HCT116 (cell line): ENCODE data around the gene PRIMA1. TPM values are rescaled to one million over a fixed set of nuclear protein-coding genes. Genes with fewer than 3 reads are reported as not detected.

Source experiments
- ATAC-seq: fragments of 200-7000 bp; cut with Tn5 transposase; 2 replicates; pipeline ENCODE4 v1.9.1; 2020; ENCODE audit warnings: mild to moderate bottlenecking, moderate library complexity
- BruUV-seq: library from RNA; stranded (reverse); fragments of 400-500 nt; replicated peaks from 2 replicates; lab custom pipeline; 2021; lab: Mats Ljungman, UMichigan
- CTCF ChIA-PET: fragments of 300-600 bp; sonication (Branson Sonifier 250); formaldehyde crosslinking; loops from one replicate; lab custom pipeline; 2021; ENCODE audit warnings: antibody characterized with exemption; lab: Charles Lee
- POLR2A ChIA-PET: fragments of 300-600, 350-600 bp; sonication (Branson Sonifier 250); formaldehyde crosslinking; loops from one replicate; lab custom pipeline; 2021; ENCODE audit warnings: antibody characterized with exemption; lab: Charles Lee
- RAD21 ChIA-PET, 2 experiments: fragments of 300-600 bp; sonication (Branson Sonifier 250); formaldehyde crosslinking; loops; one replicate each; lab custom pipeline; 2023; ENCODE audit warnings: low total read pairs in 2 of 2; ENCODE audit not compliant: uncharacterized antibody in 2 of 2, unreplicated experiment in 2 of 2, low non-redundant PET in 1 of 2; lab: Charles Lee
- DNase-seq: peaks from one replicate; pipeline ENCODE4 v3.0.0-alpha.2; 2010; ENCODE audit warnings: low read depth, low spot score
- H2AFZ ChIP-seq: fragments of 200-600 bp; shearing (Covaris generic), sonication (generic); 2 replicates; pipeline ENCODE4 v1.6.1; 2017; ENCODE audit warnings: low read depth, mixed run types, mixed read lengths, antibody characterized with exemption, low read length; ENCODE audit not compliant: poor library complexity, severe bottlenecking
- H3K27ac ChIP-seq: 2 replicates; pipeline ENCODE4 v1.5.1; 2012; ENCODE audit warnings: low read depth, low read length
- H3K27me3 ChIP-seq: fragments of 200-600 bp; sonication (generic); 2 replicates; pipeline ENCODE4 v1.6.1; 2016; ENCODE audit warnings: mixed run types, low read length, mixed read lengths; ENCODE audit not compliant: insufficient read depth
- H3K36me3 ChIP-seq, 2 experiments: fragments of 200-500 bp in 1 of 2; fragments of 200-600 bp in 1 of 2; sonication (Bioruptor generic) in 1 of 2; sonication (generic) in 1 of 2; 2 replicates each; pipeline versions ENCODE4 v1.5.1 to v1.6.1; 2014 to 2016; ENCODE audit warnings: low read length in 2 of 2, inconsistent platforms in 1 of 2, mixed read lengths in 1 of 2, mixed run types in 1 of 2; ENCODE audit not compliant: insufficient read depth in 2 of 2, control insufficient read depth in 1 of 2
- H3K4me1 ChIP-seq, 2 experiments: fragments of 200-600 bp in 1 of 2; sonication (generic) in 1 of 2; 2 replicates each; pipeline versions ENCODE4 v1.5.1 to v1.6.1; 2012 to 2017; ENCODE audit warnings: low read length in 2 of 2, inconsistent platforms in 1 of 2, mild to moderate bottlenecking in 1 of 2, mixed read lengths in 1 of 2, mixed run types in 1 of 2, moderate library complexity in 1 of 2; ENCODE audit not compliant: insufficient read depth in 2 of 2, control insufficient read depth in 1 of 2
- H3K4me2 ChIP-seq: fragments of 200-600 bp; sonication (generic); 2 replicates; pipeline ENCODE4 v1.6.1; 2017; ENCODE audit warnings: mixed run types, low read length, mixed read lengths
- H3K4me3 ChIP-seq, 2 experiments: fragments of 200-600 bp in 1 of 2; sonication (generic) in 1 of 2; replicated peaks in 1 of 2; 2 replicates each; pipeline ENCODE4 v1.5.1; 2011 to 2016; ENCODE audit warnings: low read length in 2 of 2, control low read depth in 1 of 2, low read depth in 1 of 2, mild to moderate bottlenecking in 1 of 2, mixed read lengths in 1 of 2, mixed run types in 1 of 2
- H3K79me2 ChIP-seq: fragments of 200-600 bp; sonication (generic); 2 replicates; pipeline ENCODE4 v1.6.1; 2017; ENCODE audit warnings: mild to moderate bottlenecking, mixed run types, low read length, moderate library complexity, mixed read lengths; ENCODE audit not compliant: insufficient read depth
- H3K9ac ChIP-seq: fragments of 200-600 bp; sonication (generic); 2 replicates; pipeline ENCODE4 v1.6.1; 2016; ENCODE audit warnings: low read length, mixed read lengths
- H3K9me2 ChIP-seq: fragments of 200-600 bp; sonication (generic), shearing (Covaris generic); 2 replicates; pipeline ENCODE4 v1.6.1; 2017; ENCODE audit warnings: mixed run types, mild to moderate bottlenecking, moderate library complexity; ENCODE audit not compliant: insufficient read depth
- H3K9me3 ChIP-seq, 2 experiments: fragments of 200-500 bp in 1 of 2; fragments of 200-600 bp in 1 of 2; sonication (Bioruptor generic) in 1 of 2; sonication (generic) in 1 of 2; 2 replicates each; pipeline ENCODE4 v1.6.1; 2014 to 2017; ENCODE audit warnings: low read length in 2 of 2, mixed read lengths in 2 of 2, inconsistent platforms in 1 of 2, low read depth in 1 of 2, mild to moderate bottlenecking in 1 of 2, mixed run types in 1 of 2, moderate library complexity in 1 of 2; ENCODE audit not compliant: control insufficient read depth in 1 of 2, insufficient read depth in 1 of 2
- H4K20me1 ChIP-seq: fragments of 200-600 bp; sonication (generic), shearing (Covaris generic); 2 replicates; pipeline ENCODE4 v1.6.1; 2017; ENCODE audit warnings: mixed run types, mild to moderate bottlenecking, moderate library complexity; ENCODE audit not compliant: insufficient read depth
- CEBPB ChIP-seq: IDR thresholded peaks from 2 replicates; pipeline ENCODE4 v1.6.1; 2012; ENCODE audit warnings: low read depth
- EZH2phosphoT487 ChIP-seq: fragments of 200-600 bp; IDR thresholded peaks from 2 replicates; pipeline ENCODE4 v1.6.1; 2018; ENCODE audit warnings: antibody characterized with exemption, borderline replicate concordance
- JUND ChIP-seq: IDR thresholded peaks from 2 replicates; pipeline ENCODE4 v1.6.1; 2012
- POLR2AphosphoS5 ChIP-seq: IDR thresholded peaks from 2 replicates; pipeline ENCODE4 v1.6.1; 2011; ENCODE audit warnings: mild to moderate bottlenecking, low read depth, low read length, moderate library complexity
- RAD21 ChIP-seq: IDR thresholded peaks from 2 replicates; pipeline ENCODE4 v1.6.1; 2012; ENCODE audit warnings: low read depth, mild to moderate bottlenecking
- SP1 ChIP-seq: IDR thresholded peaks from 2 replicates; pipeline ENCODE4 v1.6.1; 2012; ENCODE audit warnings: low read depth
- SRF ChIP-seq: IDR thresholded peaks from 2 replicates; pipeline ENCODE4 v1.6.1; 2012; ENCODE audit warnings: low read depth
- ZNF274 ChIP-seq: fragments of 200-500 bp; sonication (Bioruptor generic); IDR thresholded peaks from 2 replicates; pipeline ENCODE4 v1.6.1; 2014; ENCODE audit warnings: mild to moderate bottlenecking, low read depth, low read length, inconsistent platforms
- intact Hi-C: fragments of 100-400 bp; cut with micrococcal nuclease; formaldehyde crosslinking; loops from 2 replicates; pipeline ENCODE4 v1.10.0; 2022
- total RNA-seq: library from RNA; stranded (reverse); gene quantifications from one replicate; pipeline ENCODE4 v1.2.1, GENCODE V29; 2021; ENCODE audit not compliant: unreplicated experiment
- TF ChIP-seq, protein P1 (sequence below): IDR thresholded peaks from 2 replicates; pipeline ENCODE4 v1.6.1; 2012
- TF ChIP-seq, protein P2 (sequence below), 3 experiments: fragments of 200-600 bp in 1 of 3; sonication (generic) in 1 of 3; IDR thresholded peaks in 2 of 3; conservative IDR thresholded peaks in 1 of 3; 2 replicates each; pipeline ENCODE4 v1.5.1; 2012 to 2017; ENCODE audit warnings: low read depth in 2 of 3, low read length in 2 of 3, antibody characterized with exemption in 1 of 3, borderline replicate concordance in 1 of 3, control low read depth in 1 of 3, mild to moderate bottlenecking in 1 of 3, mixed read lengths in 1 of 3, mixed run types in 1 of 3, moderate library complexity in 1 of 3; ENCODE audit not compliant: insufficient read depth in 1 of 3
- TF ChIP-seq, protein P3 (sequence below): IDR thresholded peaks from 2 replicates; pipeline ENCODE4 v1.6.1; 2012; ENCODE audit warnings: low read depth

PRIMA1 gene
- total RNA-seq, 1 experiment from 2014 or later = 1.5 TPM

DNA sequence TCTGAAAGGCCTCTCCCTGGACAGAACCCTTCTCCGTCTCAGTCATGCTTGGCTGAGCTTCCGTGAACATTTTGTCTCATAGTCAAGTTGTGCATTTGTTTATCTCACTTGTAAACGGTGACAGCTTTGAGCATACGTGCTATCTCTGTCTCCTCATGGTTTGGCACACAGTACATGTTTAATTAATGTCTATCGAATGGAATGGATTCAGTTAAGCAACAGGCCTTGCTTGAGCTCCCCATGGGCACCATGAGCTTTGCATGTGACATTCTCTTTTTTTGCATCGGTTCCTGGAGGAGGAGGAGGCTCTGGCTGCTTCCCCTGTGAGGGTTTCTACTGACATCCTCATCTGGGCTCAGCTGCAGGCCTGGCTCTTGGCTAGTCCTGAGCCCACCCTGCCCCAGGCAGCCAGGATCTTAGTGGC is 80.0 kb downstream of the PRIMA1 start:
- H3K9ac ChIP-seq = no peak overlapping the region
- DNase-seq = no peak
- ChIA-PET RAD21 (no interaction called here), POLR2A (no interaction called here), CTCF (no interaction called here)
- no peaks in the 10 kb centered on the region for H3K79me2 ChIP-seq
- H3K4me2 ChIP-seq = no peak overlapping the region
- no TSS peak for BruUV-seq
- H3K36me3 ChIP-seq = no peaks in the 10 kb centered on the region
- TF ChIP-seq SP1 (no peak), EZH2phosphoT487 (no peak), POLR2AphosphoS5 (no peak), JUND (no peak), ZNF274 (no peak)
- TF ChIP-seq, protein P1, sequence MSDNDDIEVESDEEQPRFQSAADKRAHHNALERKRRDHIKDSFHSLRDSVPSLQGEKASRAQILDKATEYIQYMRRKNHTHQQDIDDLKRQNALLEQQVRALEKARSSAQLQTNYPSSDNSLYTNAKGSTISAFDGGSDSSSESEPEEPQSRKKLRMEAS = no peak
- TF ChIP-seq, protein P2, sequence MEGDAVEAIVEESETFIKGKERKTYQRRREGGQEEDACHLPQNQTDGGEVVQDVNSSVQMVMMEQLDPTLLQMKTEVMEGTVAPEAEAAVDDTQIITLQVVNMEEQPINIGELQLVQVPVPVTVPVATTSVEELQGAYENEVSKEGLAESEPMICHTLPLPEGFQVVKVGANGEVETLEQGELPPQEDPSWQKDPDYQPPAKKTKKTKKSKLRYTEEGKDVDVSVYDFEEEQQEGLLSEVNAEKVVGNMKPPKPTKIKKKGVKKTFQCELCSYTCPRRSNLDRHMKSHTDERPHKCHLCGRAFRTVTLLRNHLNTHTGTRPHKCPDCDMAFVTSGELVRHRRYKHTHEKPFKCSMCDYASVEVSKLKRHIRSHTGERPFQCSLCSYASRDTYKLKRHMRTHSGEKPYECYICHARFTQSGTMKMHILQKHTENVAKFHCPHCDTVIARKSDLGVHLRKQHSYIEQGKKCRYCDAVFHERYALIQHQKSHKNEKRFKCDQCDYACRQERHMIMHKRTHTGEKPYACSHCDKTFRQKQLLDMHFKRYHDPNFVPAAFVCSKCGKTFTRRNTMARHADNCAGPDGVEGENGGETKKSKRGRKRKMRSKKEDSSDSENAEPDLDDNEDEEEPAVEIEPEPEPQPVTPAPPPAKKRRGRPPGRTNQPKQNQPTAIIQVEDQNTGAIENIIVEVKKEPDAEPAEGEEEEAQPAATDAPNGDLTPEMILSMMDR (IDR thresholded peaks at IDR 0.05 in 2 of 3, conservative IDR thresholded peaks at IDR 0.05 in 1 of 3; ENCODE audit: borderline replicate concordance in 1 of 3, insufficient read depth in 1 of 3, low read depth in 2 of 3, low read length in 2 of 3) = no peak
- TF ChIP-seq, all 23 proteins: peak for 0
- intact Hi-C loops = no loop called here
- Histone ChIP-seq H3K9me3 (no peaks in the 10 kb centered on the region), H3K27ac (no peak overlapping the region), H3K9me2 (no peaks in the 10 kb centered on the region), H4K20me1 (no peaks in the 10 kb centered on the region), H3K4me1 (peaks cover 0 to 4% of the 10 kb centered on the region in 2 experiments; a peak in 1 of 4 replicates), H3K4me3 (no peak overlapping the region), H3K27me3 (no peaks in the 10 kb centered on the region), H2AFZ (no peak overlapping the region)
- ATAC-seq = no peak

DNA sequence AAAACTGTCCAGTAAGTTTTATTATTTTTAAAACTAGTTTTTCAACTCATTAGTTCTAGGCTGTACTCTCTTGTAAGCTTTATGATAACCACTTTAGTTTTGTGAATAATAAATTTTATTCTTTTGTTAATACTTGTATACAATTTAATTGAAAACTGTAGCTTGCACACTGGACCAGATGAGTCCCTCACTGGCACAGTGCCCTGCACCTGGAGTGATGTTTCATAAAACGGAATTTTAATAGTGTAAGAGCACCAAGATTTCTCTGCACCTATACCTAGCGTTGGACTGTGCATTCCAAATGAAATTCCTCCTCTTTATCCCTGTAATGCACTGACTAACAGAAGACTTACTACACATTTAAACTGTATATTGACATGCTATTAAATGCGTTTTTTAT is 80.8 kb downstream of the PRIMA1 start:
- ChIA-PET POLR2A (no interaction called here), CTCF (no interaction called here), RAD21 (no interaction called here)
- no TSS peak for BruUV-seq
- Histone ChIP-seq H3K4me2 (no peak overlapping the region), H3K27ac (no peak overlapping the region), H3K9me2 (no peaks in the 10 kb centered on the region), H3K9ac (no peak overlapping the region), H3K9me3 (no peaks in the 10 kb centered on the region), H3K79me2 (no peaks in the 10 kb centered on the region), H2AFZ (no peak overlapping the region), H4K20me1 (no peaks in the 10 kb centered on the region), H3K27me3 (no peaks in the 10 kb centered on the region), H3K4me1 (no peaks in the 10 kb centered on the region), H3K4me3 (no peak overlapping the region), H3K36me3 (no peaks in the 10 kb centered on the region)
- DNase-seq = no peak
- intact Hi-C loops = no loop called here
- ATAC-seq = no peak
- TF ChIP-seq CEBPB (no peak), EZH2phosphoT487 (no peak), RAD21 (no peak), SP1 (no peak), POLR2AphosphoS5 (no peak), SRF (no peak)
- TF ChIP-seq, protein P2 (IDR thresholded peaks at IDR 0.05 in 2 of 3, conservative IDR thresholded peaks at IDR 0.05 in 1 of 3; ENCODE audit: borderline replicate concordance in 1 of 3, insufficient read depth in 1 of 3, low read depth in 2 of 3, low read length in 2 of 3) = no peak
- TF ChIP-seq, protein P3, sequence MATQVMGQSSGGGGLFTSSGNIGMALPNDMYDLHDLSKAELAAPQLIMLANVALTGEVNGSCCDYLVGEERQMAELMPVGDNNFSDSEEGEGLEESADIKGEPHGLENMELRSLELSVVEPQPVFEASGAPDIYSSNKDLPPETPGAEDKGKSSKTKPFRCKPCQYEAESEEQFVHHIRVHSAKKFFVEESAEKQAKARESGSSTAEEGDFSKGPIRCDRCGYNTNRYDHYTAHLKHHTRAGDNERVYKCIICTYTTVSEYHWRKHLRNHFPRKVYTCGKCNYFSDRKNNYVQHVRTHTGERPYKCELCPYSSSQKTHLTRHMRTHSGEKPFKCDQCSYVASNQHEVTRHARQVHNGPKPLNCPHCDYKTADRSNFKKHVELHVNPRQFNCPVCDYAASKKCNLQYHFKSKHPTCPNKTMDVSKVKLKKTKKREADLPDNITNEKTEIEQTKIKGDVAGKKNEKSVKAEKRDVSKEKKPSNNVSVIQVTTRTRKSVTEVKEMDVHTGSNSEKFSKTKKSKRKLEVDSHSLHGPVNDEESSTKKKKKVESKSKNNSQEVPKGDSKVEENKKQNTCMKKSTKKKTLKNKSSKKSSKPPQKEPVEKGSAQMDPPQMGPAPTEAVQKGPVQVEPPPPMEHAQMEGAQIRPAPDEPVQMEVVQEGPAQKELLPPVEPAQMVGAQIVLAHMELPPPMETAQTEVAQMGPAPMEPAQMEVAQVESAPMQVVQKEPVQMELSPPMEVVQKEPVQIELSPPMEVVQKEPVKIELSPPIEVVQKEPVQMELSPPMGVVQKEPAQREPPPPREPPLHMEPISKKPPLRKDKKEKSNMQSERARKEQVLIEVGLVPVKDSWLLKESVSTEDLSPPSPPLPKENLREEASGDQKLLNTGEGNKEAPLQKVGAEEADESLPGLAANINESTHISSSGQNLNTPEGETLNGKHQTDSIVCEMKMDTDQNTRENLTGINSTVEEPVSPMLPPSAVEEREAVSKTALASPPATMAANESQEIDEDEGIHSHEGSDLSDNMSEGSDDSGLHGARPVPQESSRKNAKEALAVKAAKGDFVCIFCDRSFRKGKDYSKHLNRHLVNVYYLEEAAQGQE = no peak
